Activated T-helper 9 cell treated with anti-CD3 and anti-CD28 coated beads, Interleukin-2, amount 50 U/mL, for 16 hours (primary cell): ENCODE data around the gene PLIN5.

Experiments used
- DNase-seq: peaks from one replicate; pipeline ENCODE4 v3.0.0-alpha.2; 2020; ENCODE audit warnings: low read depth

The PLIN5 gene

DNA sequence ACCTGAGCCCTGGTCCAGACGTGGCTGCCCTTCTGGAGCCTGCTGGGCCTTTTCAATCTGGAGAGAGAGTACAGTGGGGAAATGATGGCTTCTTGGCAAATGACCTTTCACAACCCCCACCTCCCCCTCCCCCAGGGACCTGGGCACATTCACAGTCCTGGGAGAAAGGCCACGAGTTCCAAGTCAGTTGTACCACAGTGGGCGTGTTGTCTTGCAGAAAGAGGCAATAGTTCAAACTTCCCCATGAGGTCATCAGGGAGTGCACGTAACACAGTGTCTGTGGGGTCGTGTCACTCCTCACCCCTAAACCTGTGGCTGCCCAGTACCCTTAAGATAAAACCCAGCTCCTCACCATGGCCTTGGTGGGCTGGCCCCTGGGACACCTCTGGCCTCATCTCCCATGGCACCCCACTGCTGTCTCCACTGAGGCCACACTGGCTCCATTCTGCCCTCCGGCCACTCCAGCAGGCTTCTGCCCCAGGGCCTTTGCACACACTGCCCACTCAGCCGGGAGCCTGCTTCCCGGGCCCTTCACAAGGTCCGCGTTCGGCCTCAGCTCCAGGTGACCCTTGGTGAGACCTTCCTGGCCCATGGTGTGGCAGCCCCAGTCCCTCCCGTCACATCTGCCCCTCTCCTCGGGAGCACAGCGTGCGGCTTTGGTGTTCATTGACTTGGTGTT is 30.0 kb downstream of the PLIN5 start:
- no peak for DNase-seq

DNA sequence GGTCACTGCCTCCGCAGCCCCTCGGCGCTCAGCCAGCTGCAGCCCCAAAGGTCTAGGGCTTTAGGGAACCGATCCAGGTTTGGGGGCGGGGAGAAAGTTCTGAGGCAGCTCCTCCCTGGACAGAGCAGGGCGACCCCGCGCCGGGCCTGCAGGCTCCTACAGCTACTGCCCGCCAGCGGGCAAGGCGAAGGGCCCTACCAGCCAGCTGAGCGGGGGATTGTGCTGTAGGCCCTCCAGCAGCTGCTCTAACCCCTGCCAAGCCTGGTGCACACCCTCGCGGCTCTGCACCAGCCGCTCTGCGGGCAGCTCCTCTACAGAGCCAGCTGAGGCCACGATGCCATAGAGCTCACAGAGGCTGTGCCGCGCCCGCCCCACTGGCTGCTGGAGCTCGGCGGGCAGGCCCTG is 30.7 kb downstream of the PLIN5 start:
- DNase-seq, result no peak

DNA sequence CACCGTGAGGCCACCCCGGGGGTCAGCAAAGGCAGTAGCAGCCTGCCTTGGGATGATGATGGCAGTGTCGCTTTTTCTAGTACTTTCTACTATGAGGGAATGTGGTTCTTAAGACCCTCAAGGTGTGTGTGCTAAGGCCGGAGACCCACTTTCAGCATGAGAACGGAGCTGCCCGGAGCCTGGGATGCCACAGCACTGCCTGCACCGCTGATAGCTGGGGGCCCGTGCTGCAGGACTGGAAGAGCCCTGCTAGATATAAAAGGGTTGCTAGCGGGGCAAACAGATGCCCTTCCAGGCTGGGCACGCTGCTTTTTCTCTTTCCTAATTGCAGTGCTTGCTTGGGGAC is 31.2 kb downstream of the PLIN5 start:
- DNase-seq, result no peak

DNA sequence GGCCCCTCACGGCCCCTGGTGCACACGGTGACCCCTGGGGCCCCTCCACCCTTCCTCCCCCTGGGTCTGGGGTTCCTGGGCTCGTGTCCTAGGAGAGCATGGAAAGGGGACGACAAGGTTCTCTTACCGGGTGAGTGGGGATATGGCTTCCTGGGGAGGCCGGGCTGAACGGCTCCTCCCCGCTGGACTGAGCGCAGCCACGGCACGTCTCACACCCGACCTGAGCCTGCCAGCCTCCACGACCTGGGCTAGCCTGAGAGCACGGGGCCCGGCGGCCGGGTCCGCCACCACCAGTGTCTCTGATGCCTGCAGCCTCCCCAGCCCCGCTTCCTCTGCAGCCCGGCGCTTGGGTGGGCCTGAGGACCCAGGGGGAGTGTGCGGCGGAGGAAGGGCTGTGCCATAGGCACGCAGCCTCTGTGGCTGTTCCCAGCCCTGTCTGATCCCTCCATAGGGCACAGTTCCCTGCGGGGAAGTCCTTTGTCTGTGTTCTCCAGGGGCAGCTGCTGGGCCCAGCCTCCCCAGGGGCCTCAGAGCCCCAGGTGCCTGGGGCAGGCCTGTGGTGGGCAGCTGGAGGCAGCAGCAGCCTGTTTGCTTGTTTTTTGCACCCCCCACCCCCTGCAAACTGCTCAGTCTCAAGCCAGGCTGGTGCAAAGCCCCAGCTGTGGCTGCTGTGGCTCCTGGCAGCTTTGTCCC is 31.7 kb downstream of the PLIN5 start:
- DNase-seq, result no peak

DNA sequence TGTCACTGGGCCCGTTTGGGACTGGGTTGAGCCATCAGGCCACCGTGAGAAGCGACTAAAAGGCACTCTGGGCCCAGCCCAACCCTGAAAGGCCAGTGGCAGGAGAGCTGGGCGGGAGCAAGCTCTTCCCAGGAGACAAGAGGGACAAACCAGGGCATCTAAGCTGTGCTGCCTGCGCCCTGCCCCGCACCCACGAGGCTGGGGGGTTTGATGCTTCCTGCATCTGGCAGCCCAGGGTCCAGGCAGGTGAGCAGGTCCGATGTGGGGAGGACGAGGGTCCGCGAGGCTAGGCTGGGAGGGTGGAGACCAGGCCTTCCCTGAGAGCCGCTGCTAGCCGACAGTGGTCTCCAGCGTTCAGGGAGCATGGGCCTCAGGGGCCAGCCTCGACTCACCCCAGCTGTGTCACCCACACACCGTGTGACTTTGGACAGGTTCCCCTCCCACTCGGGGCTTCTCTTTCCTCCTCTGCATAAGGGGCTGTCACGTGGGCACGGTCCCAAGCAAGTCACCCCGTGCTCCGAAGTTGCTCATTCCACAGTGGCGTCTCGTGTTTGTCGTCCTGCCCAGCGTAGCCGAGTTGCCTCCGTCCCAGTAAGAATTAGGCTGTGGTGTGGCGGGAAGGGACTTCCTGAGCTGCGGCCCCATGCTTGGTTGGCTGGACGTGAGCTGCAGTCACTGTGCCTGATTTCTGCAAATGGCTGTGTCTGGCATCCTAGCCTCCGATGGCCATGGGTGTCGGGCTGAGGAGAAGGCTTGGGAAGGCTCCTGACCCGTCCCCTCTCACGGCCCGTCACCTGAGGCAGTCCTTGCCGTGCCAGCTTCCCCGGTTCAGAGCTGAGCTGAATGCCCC is 32.5 kb downstream of the PLIN5 start:
- DNase-seq, result no peak

DNA sequence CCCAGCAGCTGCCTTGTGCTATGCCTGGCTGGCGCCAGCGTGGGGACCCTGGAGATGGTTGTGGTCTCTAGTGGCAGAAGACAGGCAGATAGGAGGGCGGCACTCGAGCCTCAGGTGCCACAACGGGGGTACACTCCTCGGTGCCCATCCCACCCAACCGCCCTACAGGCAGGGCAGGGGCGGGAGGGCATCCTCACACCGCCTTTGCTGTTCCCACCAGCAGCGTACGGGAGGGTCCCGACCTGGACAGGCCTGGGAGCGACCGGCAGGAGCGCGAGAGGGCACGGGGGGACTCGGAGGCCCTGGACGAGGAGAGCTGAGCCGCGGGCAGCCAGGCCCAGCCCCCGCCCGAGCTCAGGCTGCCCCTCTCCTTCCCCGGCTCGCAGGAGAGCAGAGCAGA is 33.3 kb downstream of the PLIN5 start:
- no peak for DNase-seq

DNA sequence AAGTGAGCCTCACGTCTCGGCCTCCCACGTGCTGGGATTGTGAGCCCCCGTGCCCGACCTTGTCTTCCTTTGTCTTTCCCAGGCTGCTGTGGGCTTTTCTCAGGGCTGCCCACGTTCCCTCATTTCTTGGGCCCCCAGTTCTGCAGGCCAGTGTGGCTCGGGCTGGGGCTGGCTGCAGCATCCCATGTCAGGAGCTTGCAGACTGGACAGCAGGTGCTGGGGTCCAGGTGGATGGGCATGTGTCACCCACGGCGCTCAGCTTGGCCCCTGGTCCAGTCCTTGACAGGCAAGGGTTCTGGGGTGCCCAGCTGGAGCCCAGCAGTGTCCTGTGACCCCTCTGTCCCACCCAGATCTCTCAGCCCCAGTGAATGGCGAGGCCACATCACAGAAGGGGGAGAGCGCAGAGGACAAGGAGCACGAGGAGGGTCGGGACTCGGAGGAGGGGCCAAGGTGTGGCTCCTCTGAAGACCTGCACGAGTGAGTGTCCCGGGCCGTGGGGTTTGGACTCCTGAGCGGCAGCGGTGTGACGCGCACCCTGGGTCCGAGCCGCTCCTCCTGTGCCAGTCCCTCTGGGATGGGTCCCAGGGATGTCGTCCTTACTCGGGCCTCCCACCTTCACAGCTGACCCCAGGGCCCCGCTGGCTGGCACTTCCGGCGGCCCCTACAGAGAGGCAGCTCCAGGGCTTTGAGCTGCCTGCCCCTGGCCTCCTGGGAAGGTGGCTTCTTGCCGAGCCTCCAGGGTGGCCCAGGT is 34.0 kb downstream of the PLIN5 start:
- DNase-seq, result no peak

DNA sequence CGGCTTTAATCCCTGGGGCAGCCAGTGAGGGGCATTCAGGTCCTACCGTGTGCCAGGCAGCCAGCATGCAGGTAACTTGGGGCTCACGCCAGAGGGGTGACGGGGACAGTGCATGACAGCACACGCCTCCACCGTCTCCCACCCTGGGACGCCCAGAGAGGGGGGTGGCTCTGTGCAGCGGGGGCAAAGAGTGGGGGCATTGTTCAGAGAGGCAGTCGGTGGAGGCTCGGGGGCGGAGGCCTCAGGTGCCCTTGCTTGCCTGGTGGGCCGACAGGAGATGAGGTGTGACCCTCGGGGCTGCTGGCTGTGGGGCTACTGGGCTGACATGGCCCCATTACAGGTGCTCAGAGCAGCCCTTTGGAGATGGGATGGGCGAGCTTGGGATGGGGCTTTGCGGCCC is 35.2 kb downstream of the PLIN5 start:
- DNase-seq, result no peak

DNA sequence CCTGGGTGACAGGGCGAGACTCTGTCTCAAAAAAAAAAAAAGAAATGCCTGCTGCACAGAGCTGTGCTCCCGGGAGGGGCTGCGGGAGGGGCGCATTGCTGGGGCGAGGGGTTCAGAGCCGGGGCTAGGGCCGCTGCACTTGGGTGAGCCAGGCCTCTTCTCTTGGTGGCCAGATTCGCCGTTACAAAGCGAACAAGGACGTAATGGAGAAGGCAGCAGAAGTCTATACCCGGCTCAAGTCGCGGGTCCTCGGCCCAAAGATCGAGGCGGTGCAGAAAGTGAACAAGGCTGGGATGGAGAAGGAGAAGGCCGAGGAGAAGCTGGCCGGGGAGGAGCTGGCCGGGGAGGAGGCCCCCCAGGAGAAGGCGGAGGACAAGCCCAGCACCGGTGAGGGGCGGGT is 35.7 kb downstream of the PLIN5 start:
- no peak for DNase-seq

DNA sequence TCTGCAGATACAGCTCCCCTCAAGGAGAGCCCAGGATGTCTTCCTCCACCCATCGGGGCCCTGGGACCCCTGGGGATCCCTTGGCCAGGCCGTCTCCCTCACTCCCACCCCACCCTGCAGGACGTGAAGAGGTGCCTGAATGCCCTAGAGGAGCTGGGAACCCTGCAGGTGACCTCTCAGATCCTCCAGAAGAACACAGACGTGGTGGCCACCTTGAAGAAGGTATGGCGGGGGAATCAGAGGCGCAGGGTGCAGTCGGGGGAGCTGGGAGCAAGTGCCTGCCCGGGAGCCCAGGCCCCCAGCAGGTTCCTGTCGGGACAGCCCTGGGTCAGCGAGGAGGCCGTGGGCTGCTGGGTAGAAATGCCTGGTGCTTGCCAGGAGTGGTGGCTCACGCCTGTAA is 36.3 kb downstream of the PLIN5 start:
- no peak for DNase-seq

DNA sequence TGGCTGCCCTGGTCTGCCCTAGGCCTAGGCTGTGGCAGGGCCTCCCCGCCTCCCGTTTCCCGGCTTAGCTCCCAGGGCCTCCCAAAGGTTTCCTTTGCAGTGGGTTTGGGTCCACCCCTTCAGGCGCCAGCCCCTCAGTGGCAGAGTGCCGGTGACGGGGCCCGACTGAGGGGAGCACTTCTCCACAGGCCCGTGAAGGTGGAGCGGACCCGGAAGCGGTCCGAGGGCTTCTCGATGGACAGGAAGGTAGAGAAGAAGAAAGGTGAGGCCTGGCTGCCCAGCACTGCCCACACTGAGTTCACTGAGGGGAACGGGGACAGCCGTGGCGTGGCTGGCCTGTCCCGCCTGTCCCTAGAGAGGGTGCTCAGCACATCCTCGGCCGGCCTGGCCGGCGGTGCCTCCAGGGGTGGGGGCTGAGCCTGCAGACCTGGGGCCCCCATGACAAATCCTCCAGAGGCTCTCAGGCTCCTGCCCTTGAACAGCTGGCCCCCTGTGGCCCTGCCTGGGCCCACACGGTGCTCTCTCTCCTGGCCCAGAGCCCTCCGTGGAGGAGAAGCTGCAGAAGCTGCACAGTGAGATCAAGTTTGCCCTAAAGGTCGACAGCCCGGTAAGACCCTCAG is 37.1 kb downstream of the PLIN5 start:
- DNase-seq, result no peak

DNA sequence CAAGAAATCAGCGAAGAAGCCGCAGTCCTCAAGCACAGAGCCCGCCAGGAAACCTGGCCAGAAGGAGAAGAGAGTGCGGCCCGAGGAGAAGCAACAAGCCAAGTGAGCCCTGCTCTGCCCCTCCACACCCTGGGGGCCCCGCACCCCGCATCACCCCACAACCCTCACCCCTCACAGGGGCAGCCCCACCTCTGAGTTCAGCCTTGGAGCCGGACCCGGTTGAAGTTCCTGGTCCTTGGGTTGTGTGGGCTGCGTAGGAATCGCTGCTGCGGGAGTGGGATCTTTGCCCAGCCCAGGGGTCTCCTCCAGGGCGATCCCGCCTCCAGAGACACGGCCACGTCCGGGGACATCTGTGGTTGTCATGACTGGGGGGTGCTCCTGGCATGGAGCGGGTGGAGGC is 38.7 kb downstream of the PLIN5 start:
- no peak for DNase-seq

DNA sequence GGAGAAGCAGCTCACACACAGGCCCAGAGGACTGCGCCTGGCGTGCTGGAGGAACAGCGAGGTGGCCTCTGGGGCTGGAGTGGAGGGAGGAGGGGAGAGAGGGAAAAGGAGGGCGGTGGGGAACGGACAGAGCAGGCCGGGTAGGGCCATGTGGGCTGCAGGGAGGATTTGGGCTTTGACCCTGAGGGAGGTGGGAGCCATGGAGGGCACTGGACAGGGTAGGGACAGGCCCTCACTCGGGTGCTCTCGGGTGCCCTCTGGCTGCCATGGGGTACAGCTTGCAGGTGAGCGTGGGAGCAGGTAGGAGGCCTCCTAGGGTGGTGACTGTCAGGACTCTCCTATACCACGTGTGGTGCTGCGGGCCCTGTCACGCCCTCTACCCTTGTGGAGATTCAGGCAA is 39.6 kb downstream of the PLIN5 start:
- DNase-seq, result no peak

DNA sequence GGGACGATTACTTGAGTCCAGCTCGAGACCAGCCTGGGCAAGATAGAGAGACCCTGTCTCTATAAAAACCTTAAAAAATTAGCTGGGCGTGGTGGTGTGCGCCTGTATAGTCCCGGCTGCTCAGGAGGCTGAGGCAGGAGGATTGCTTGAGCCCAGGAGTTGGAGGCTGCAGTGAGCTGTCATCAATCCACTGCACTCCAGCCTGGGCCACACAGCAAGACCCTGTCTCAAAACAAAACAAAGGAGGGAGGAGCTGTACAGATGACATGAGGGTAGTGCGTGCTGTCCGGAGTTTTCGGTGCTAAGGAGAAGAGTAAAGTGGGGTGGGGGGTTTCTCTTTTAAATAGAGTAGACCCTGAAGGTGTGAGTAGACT is 40.3 kb downstream of the PLIN5 start:
- no peak for DNase-seq

DNA sequence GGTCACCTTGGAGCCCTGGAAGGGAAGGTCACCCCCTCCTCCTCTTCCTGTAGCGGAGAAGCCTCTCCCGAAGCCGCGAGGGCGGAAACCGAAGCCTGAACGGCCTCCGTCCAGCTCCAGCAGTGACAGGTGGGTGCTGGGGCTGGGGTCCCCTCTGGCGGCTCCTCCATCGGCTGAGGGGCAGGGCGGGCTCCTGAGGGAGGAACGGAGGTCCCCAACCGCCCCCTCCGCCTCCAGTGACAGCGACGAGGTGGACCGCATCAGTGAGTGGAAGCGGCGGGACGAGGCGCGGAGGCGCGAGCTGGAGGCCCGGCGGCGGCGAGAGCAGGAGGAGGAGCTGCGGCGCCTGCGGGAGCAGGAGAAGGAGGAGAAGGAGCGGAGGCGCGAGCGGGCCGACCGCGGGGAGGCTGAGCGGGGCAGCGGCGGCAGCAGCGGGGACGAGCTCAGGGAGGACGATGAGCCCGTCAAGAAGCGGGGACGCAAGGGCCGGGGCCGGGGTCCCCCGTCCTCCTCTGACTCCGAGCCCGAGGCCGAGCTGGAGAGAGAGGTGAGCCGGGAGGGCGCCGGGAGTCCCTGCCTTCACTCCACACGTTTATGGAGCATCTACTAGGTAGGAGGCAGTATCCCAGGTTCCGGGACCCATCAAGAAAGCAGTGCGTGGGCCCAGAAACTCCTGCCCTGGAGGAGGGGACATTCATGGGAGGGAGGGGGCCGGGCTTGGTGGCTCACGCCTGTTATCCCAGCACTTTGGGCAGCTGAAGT is 40.9 kb downstream of the PLIN5 start:
- no peak for DNase-seq

DNA sequence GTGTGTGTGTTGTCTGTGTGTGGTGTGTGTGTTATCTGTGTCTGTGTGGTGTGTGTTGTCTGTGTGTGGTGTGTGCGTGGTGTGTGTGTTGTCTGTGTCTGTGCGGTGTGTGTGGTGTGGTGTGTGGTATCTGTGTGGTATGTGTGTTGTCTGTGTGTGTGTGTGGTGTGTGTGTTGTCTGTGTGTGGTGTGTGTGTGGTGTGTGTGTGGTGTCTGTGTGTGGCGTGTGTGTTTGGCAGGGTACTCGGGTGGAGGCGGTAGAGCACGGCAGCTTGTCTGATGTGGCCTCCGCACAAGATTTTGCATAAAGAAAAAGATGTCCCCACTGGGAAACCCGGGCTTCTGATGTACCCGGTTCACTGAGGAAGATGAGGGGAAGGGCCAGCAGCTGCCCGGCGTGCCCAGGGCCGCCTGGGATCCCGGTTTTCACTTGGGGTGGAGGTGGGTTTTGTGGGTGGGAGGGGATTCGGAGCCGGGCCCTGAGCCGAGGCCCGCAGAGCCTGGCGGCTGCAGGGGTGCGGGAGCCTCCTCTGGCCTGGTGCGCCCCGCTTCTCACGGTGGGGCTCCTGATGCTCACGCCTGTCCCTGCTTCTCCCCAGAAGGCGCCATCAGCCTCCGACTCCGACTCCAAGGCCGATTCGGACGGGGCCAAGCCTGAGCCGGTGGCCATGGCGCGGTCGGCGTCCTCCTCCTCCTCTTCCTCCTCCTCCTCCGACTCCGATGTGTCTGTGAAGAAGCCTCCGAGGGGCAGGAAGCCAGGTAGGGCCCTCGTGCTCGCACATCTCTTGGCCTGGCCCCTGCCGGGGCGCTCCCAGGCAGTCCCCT is 41.7 kb downstream of the PLIN5 start:
- DNase-seq, result no peak

DNA sequence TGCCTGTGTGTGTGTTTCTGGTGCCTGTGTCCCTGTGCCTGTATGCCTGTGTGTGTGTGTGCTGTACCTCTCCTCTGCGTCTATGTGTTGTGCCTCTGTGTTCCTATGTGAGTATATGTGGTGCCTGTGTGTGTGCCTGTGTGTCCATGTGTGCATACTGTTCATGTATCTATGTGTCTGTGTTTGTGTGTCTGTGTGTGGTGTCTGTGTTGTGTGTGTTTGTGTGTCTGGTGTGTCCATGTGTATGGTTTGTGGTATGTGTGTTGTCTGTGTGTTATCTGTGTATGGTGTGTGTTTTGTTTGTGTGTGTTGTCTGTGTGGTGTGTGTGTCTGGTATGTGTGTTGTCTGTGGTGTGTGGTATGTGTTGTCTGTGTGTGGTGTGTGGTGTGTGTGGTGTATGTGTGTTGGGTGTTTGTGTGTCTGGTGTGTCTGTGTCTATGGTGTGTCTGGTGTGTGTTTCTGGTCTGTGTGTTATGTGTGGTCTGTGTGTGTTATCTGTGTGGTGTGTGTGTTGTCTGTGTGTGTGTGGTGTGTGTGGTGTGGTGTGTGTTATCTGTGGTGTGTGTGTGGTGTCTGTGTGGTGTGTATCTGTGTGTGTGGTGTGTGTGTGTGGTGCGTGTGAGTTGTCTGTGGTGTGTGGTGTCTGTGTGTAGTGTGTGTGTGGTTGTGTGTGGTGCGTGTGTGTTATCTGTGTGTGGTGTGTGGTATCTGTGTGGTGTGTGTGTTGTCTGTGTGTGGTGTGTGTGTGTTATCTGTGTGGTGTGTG is 42.5 kb downstream of the PLIN5 start:
- DNase-seq, result no peak

DNA sequence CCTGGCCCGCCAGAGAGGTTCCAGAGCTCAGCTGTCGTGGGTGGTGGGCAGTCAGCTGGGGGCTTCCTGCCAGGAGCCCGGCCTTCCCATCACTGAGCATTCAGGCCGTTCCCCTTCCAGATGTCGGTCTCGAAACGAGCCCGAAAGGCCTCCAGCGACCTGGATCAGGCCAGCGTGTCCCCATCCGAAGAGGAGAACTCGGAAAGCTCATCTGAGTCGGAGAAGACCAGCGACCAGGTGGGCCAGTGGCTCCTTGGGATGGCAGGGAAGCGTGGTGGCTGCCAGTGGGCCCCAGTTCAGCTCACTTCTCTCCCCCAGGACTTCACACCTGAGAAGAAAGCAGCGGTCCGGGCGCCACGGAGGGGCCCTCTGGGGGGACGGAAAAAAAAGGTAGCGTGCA is 43.6 kb downstream of the PLIN5 start:
- DNase-seq, result no peak

DNA sequence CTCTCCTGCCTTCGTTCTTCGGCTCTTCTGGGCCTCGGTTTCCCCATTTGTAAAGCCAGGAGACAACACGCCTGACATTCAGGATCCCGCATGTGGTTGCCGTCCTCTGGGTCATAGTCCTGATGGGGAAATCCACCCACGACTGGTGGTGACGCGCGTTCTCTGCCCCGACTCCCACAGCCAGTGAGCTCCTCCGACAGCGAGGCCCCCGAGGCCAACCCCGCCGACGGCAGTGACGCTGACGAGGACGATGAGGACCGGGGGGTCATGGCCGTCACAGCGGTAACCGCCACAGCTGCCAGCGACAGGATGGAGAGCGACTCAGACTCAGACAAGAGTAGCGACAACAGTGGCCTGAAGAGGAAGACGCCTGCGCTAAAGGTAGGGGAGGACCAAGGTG is 46.5 kb downstream of the PLIN5 start:
- no peak for DNase-seq

DNA sequence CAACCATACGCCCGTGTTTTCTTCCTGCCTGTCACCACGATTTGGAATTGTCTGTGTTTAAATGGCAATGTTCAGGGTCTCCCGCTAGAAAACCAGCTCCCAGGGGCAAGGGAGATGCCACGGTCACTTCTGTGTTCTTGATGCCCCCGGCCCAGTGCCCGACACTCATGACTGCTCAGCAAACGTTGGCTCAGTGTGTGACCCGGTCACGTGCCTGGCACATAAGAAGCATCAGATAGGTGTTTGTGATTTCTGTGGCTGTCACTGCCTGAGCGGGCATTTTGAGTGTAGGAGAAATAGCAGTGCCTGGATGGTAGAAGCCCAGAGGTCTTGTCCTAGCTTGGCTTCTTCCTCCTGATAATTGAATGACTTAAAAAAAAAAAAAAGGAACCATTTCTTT is 47.5 kb downstream of the PLIN5 start:
- DNase-seq, result no peak
